Heart left ventricle (tissue), 13 donors: ENCODE results near the gene C12orf43.

Source experiments
- CTCF ChIP-seq, 12 donors: fragments of 200-600 bp; sonication (generic) in 4 of 12; IDR thresholded peaks; one replicate each; pipeline versions ENCODE4 v1.5.0 to v1.8.0; 2018 to 2022; ENCODE audit warnings: antibody characterized with exemption in 12 of 12, mild to moderate bottlenecking in 5 of 12
- POLR2A ChIP-seq, 2 donors: fragments of 450-650 bp; IDR thresholded peaks; one replicate each; pipeline ENCODE4 v1.6.1; 2017; ENCODE audit warnings: antibody characterized with exemption in 2 of 2, mild to moderate bottlenecking in 2 of 2, moderate library complexity in 2 of 2
- donor health status: ischemic (EF 13 %, LVEDD 7.1; RV severe dilation, severe dysfunction).
- donor health status: DM: no; HTN: yes; CAD: no.
- donor health status: DM: no; HTN: no; CAD: no.
- donor health status: ischemic (EF 25% LVEDD 6.9; RV normal size, moderate dysfunction).
- donor health status: ischemic (EF 25% LVEDD 5.7; RV mildly dilated, moderate dysfunction).
- donor health status: ischemic (EF 35%, LVEDD 5.7; RV mildly dilated, moderate dysfunction).
- donor health status: nonischemic (EF 11% LVEDD 7.7; RV severe dilation, severe dysfunction).
- donor health status: DM: yes; HTN: yes; CAD: no.
- donor health status: PGD.
- donor health status: ischemic (EF 29% LVEDD 5.4; RV normal size, mild dysfunction).
- donor health status: nonischemic (EF 23%, LVEDD 6.1; RV moderate dilation, normal function).

- TF ChIP-seq CTCF (IDR thresholded peaks at IDR 0.05) (no peak), POLR2A (IDR thresholded peaks at IDR 0.05) (no peak)
These were observed 52.0 kb downstream of the C12orf43 start for GRCh38 chr12:120964298-120964697.
